Left lung (tissue), 10 donors: ENCODE data around the gene LBH. TPM values are rescaled to one million over a fixed set of nuclear protein-coding genes. Genes with fewer than 3 reads are reported as not detected.

Experiments
- ATAC-seq: fragments of 200-7000 bp; cut with Tn5 transposase; one replicate; pipeline ENCODE4 v1.9.1; 2020; ENCODE audit warnings: moderate library complexity
- DNase-seq, 4 donors: peaks; one replicate each; pipeline ENCODE4 v3.0.0-alpha.2; 2013 to 2020
- H3K27ac ChIP-seq, 2 donors: fragments of 200-600 bp; sonication (generic) in 1 of 2; one replicate each; pipeline versions ENCODE4 v1.5.0 to v1.8.0; 2020 to 2021
- H3K27me3 ChIP-seq, 2 donors: fragments of 200-600 bp; sonication (generic) in 1 of 2; one replicate each; pipeline versions ENCODE4 v1.5.0 to v1.8.0; 2020 to 2021
- H3K36me3 ChIP-seq, 2 donors: fragments of 200-600 bp; sonication (generic) in 1 of 2; one replicate each; pipeline versions ENCODE4 v1.5.0 to v1.8.0; 2020 to 2021
- H3K4me1 ChIP-seq, 2 donors: fragments of 200-600 bp; one replicate each; pipeline ENCODE4 v1.8.0; 2021
- H3K4me3 ChIP-seq, 2 donors: fragments of 200-600 bp; sonication (generic) in 1 of 2; one replicate each; pipeline versions ENCODE4 v1.5.0 to v1.8.0; 2020 to 2021; ENCODE audit warnings: mild to moderate bottlenecking in 1 of 2
- H3K9me3 ChIP-seq, 2 donors: fragments of 200-600 bp; sonication (generic) in 1 of 2; one replicate each; pipeline versions ENCODE4 v1.5.0 to v1.8.0; 2020 to 2021
- CTCF ChIP-seq, 2 donors: fragments of 200-600 bp; sonication (generic) in 1 of 2; IDR thresholded peaks; one replicate each; pipeline versions ENCODE4 v1.5.0 to v1.8.0; 2021; ENCODE audit warnings: antibody characterized with exemption in 2 of 2
- intact Hi-C, 2 donors: fragments of 100-400 bp; cut with DNase I; formaldehyde crosslinking; loops; one replicate each; pipeline versions ENCODE4 v1.11.2 to v1.14.2; 2022
- polyA plus RNA-seq, 6 donors: library from polyadenylated mRNA; unstranded; fragments of 120-200 nt; gene quantifications; one replicate each; pipeline ENCODE4 v1.2.1, GENCODE V29; 2013; ENCODE audit not compliant: insufficient read length in 6 of 6
- total RNA-seq, 2 donors: library from RNA; stranded (reverse); fragmentation: NEBNext Ultra II Directional; extraction: Animal tissue kit (Norgen Biotek cat#: 25700); gene quantifications; one replicate each; pipeline ENCODE4 v1.2.1, GENCODE V29; 2021
- donor health status: DM: no; HTN: yes; CAD: no.
- donor health status: DM: no; HTN: no; CAD: no.

The LBH gene
- total and polyA plus RNA-seq, 8 donors, result 93.6 to 256 (median 124) TPM

- no peak overlapping the region for H3K4me3 ChIP-seq
- no peak for TF ChIP-seq CTCF (IDR thresholded peaks at IDR 0.05)
- H3K9me3 ChIP-seq, result peaks cover 0 to 3% of the 10 kb centered on the region in 2 donors
- H3K4me1 ChIP-seq, result peaks cover 0 to 8% of the 10 kb centered on the region in 2 donors
- no peaks in the 10 kb centered on the region for H3K27me3 ChIP-seq
- no peaks in the 10 kb centered on the region for H3K36me3 ChIP-seq
- DNase-seq, result no peak
- intact Hi-C loops, result no loop called here
- no peak overlapping the region for H3K27ac ChIP-seq
- ATAC-seq, result no peak
These were observed 71.2 kb downstream of the LBH start for GRCh38 chr2:30302566-30302965.

DNA sequence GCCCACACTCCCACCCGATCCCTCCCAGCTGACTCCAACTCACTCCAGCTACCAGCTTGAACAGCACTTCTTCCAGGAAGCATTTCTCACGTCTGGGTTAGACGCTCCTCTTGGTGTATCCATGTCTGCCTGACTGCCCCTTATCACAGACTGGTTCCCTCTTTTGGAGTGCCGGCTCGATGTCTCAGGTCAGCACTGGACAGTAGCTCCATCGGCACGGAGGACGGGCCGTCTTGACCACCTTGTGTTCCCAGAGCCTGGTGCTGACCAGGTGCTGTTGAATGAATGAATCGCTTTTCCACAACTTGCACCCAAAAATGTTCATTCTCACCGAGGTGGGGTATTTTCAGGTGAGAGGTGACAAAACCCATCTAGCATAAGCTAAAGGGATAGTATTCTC, 71.8 kb downstream of the LBH start:
- Histone ChIP-seq H3K36me3 (no peaks in the 10 kb centered on the region), H3K27me3 (no peaks in the 10 kb centered on the region), H3K27ac (no peak overlapping the region), H3K9me3 (peaks cover 0 to 3% of the 10 kb centered on the region in 2 donors), H3K4me1 (peaks cover 0 to 8% of the 10 kb centered on the region in 2 donors), H3K4me3 (no peak overlapping the region)
- intact Hi-C loops, result no loop called here
- DNase-seq, result no peak
- TF ChIP-seq CTCF (IDR thresholded peaks at IDR 0.05), result no peak
- ATAC-seq, result no peak

- H3K4me3 ChIP-seq, result no peak overlapping the region
- no peak for DNase-seq
These were observed 73.9 kb downstream of the LBH start for GRCh38 chr2:30305235-30305634.

GRCh38 chr2:30306522-30306921, 75.2 kb downstream of the LBH start:
- intact Hi-C loops, result no loop called here
- no peaks in the 10 kb centered on the region for H3K27me3 ChIP-seq
- no peak overlapping the region for H3K4me3 ChIP-seq
- TF ChIP-seq CTCF (IDR thresholded peaks at IDR 0.05), result no peak
- no peaks in the 10 kb centered on the region for H3K36me3 ChIP-seq
- DNase-seq (no peak), ATAC-seq (no peak)
- no peaks in the 10 kb centered on the region for H3K4me1 ChIP-seq
- H3K9me3 ChIP-seq, result peaks cover 0 to 3% of the 10 kb centered on the region in 2 donors
- no peak overlapping the region for H3K27ac ChIP-seq

More at GRCh38 chr2:30305235-30305634, 73.9 kb downstream of the LBH start:
- Histone ChIP-seq H3K4me1 (peaks cover 0 to 8% of the 10 kb centered on the region in 2 donors), H3K36me3 (no peaks in the 10 kb centered on the region), H3K27me3 (no peaks in the 10 kb centered on the region), H3K9me3 (peaks cover 0 to 3% of the 10 kb centered on the region in 2 donors), H3K27ac (no peak overlapping the region)
- no peak for TF ChIP-seq CTCF (IDR thresholded peaks at IDR 0.05)
- intact Hi-C loops, result no loop called here
- ATAC-seq, result no peak

DNA sequence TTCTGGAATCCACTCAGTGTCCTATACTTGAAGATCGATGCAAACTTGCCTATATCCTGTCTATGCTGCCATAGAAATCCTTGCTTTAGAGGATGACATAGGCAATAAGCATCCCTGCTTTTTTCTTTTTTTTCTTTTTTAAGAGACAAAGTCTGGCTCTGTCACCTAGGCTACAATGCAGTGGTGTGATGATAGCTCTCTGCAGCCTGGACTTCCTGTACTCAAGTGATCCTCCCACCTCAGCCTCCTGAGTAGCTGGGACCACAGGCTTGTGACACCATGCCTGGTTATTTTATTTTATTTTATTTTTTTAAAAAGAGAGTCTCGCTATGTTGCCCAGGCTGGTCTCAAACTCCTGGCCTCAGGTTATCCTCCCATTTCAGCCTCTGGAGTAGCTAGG, 76.9 kb downstream of the LBH start:
- intact Hi-C loops, result no loop called here
- H3K27ac ChIP-seq, result no peak overlapping the region
- H3K36me3 ChIP-seq, result no peaks in the 10 kb centered on the region
- DNase-seq (no peak), ATAC-seq (no peak)
- no peaks in the 10 kb centered on the region for H3K27me3 ChIP-seq
- H3K4me3 ChIP-seq, result no peak overlapping the region
- H3K9me3 ChIP-seq, result peaks cover 0 to 3% of the 10 kb centered on the region in 2 donors
- H3K4me1 ChIP-seq, result no peaks in the 10 kb centered on the region
- no peak for TF ChIP-seq CTCF (IDR thresholded peaks at IDR 0.05)

Other genes with a start within 250 kb of the LBH start
- gene YPEL5, start 84.5 kb upstream of the LBH start, total RNA-seq, result 100 to 1,000 TPM in 1 of 2 donors, 10 to 100 TPM in 1; 58.5 to 118 TPM
- gene YPEL5, start 84.5 kb upstream of the LBH start, polyA plus RNA-seq, result 100 to 1,000 TPM in 2 of 6 donors, 10 to 100 TPM in 4; 89.4 to 110 (median 95.3) TPM
- gene LCLAT1, start 215.7 kb downstream of the LBH start, total RNA-seq, result 10 to 100 TPM; 16.1 to 24.9 TPM
- gene LCLAT1, start 215.7 kb downstream of the LBH start, polyA plus RNA-seq, result 10 to 100 TPM; 13.1 to 15.4 (median 14.8) TPM